HEK293T (cell line): ENCODE data around the gene PPOX.

Source experiments
- CTCF ChIA-PET: fragments of 350-600 bp; formaldehyde crosslinking; extraction: SDS; loops from one replicate; lab custom pipeline; 2021; ENCODE audit warnings: antibody characterized with exemption, inconsistent platforms; lab: Yijun Ruan, JAX
- POLR2A ChIA-PET: fragments of 350-600 bp; formaldehyde crosslinking; extraction: SDS; loops from one replicate; lab custom pipeline; 2020; ENCODE audit warnings: antibody characterized with exemption, inconsistent platforms; lab: Yijun Ruan, JAX
- DNase-seq: peaks from one replicate; pipeline ENCODE4 v3.0.0; 2012; ENCODE audit warnings: mixed read lengths; ENCODE audit errors: extremely low spot score
- ARNT ChIP-seq: fragments of 450-650 bp; IDR thresholded peaks from 2 replicates; pipeline ENCODE4 v1.6.1; 2017; ENCODE audit warnings: mild to moderate bottlenecking
- BHLHE40 ChIP-seq: fragments of 450-650 bp; IDR thresholded peaks from 2 replicates; pipeline ENCODE4 v1.6.1; 2016; ENCODE audit warnings: mild to moderate bottlenecking, moderate library complexity, borderline replicate concordance
- CTBP1 ChIP-seq: fragments of 450-650 bp; IDR thresholded peaks from 2 replicates; pipeline ENCODE4 v1.6.1; 2016; ENCODE audit warnings: borderline replicate concordance
- ELF4 ChIP-seq: fragments of 450-650 bp; IDR thresholded peaks from 2 replicates; pipeline ENCODE4 v1.6.1; 2017; ENCODE audit warnings: antibody characterized with exemption
- FOXA1 ChIP-seq: fragments of 450-650 bp; IDR thresholded peaks from 2 replicates; pipeline ENCODE4 v1.6.1; 2016; ENCODE audit warnings: mild to moderate bottlenecking
- FOXK2 ChIP-seq: fragments of 450-650 bp; IDR thresholded peaks from 2 replicates; pipeline ENCODE4 v1.6.1; 2016; ENCODE audit warnings: mild to moderate bottlenecking
- FOXM1 ChIP-seq: fragments of 450-650 bp; IDR thresholded peaks from 2 replicates; pipeline ENCODE4 v1.6.1; 2017; ENCODE audit warnings: mild to moderate bottlenecking, borderline replicate concordance
- HDGF ChIP-seq: fragments of 450-650 bp; IDR thresholded peaks from 2 replicates; pipeline ENCODE4 v1.6.1; 2017; ENCODE audit warnings: antibody characterized with exemption, borderline replicate concordance
- L3MBTL2 ChIP-seq: fragments of 450-650 bp; conservative IDR thresholded peaks from 2 replicates; pipeline ENCODE4 v1.6.1; 2016; ENCODE audit warnings: mild to moderate bottlenecking
- LEF1 ChIP-seq: fragments of 450-650 bp; IDR thresholded peaks from 2 replicates; pipeline ENCODE4 v1.6.1; 2017; ENCODE audit warnings: mild to moderate bottlenecking, borderline replicate concordance
- NFRKB ChIP-seq: fragments of 450-650 bp; IDR thresholded peaks from 2 replicates; pipeline ENCODE4 v1.6.1; 2016; ENCODE audit warnings: mild to moderate bottlenecking, moderate library complexity
- SP1 ChIP-seq: fragments of 450-650 bp; IDR thresholded peaks from 2 replicates; pipeline ENCODE4 v1.6.1; 2017
- SUZ12 ChIP-seq: fragments of 450-650 bp; IDR thresholded peaks from 2 replicates; pipeline ENCODE4 v1.6.1; 2016; ENCODE audit warnings: mild to moderate bottlenecking
- TARDBP ChIP-seq: fragments of 450-650 bp; IDR thresholded peaks from 2 replicates; pipeline ENCODE4 v1.6.1; 2016
- ZNF384 ChIP-seq: fragments of 450-650 bp; IDR thresholded peaks from 2 replicates; pipeline ENCODE4 v1.6.1; 2016
- TF ChIP-seq, protein P1 (sequence below): fragments of 450-650 bp; IDR thresholded peaks from 2 replicates; pipeline ENCODE4 v1.6.1; 2016

Gene PPOX

GRCh38 chr1:161196521-161197451 is 30.6 kb downstream of the PPOX start:
- CTCF ChIA-PET, result interaction anchor here (0.6 kb wide), 1 partner anchor 194 kb away, joined by 3 read pairs; no protein-coding TSS in a partner anchor
- DNase-seq, result no peak
- TF ChIP-seq FOXK2 (no peak), SUZ12 (no peak), ELF4 (no peak), L3MBTL2 (no peak), CTBP1 (no peak), NFRKB (no peak), SP1 (no peak), ARNT (no peak), HDGF (no peak), FOXM1 (no peak), FOXA1 (no peak), BHLHE40 (no peak), TARDBP (no peak), LEF1 (no peak), ZNF384 (no peak)
- TF ChIP-seq, protein P1, sequence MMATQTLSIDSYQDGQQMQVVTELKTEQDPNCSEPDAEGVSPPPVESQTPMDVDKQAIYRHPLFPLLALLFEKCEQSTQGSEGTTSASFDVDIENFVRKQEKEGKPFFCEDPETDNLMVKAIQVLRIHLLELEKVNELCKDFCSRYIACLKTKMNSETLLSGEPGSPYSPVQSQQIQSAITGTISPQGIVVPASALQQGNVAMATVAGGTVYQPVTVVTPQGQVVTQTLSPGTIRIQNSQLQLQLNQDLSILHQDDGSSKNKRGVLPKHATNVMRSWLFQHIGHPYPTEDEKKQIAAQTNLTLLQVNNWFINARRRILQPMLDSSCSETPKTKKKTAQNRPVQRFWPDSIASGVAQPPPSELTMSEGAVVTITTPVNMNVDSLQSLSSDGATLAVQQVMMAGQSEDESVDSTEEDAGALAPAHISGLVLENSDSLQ, result no peak
- POLR2A ChIA-PET, result interaction anchor here (1.0 kb wide), 1 partner anchor 193 kb away, joined by 3 read pairs; no protein-coding TSS in a partner anchor

GRCh38 chr1:161197560-161198193 is 31.5 kb downstream of the PPOX start:
- TF ChIP-seq CTBP1 (no peak), HDGF (no peak), SUZ12 (no peak), ARNT (no peak), FOXA1 (no peak), FOXK2 (no peak), ZNF384 (no peak), TARDBP (no peak), BHLHE40 (no peak), L3MBTL2 (no peak)
- TF ChIP-seq, protein P1, result no peak
- no peak for DNase-seq
- ChIA-PET CTCF (interaction anchor here (0.6 to 1.7 kb wide), 2 partner anchors 28 to 40 kb away, joined by 3 to 9 read pairs; partner anchors contain the start of genes NR1I3 and TOMM40L), POLR2A (interaction anchor here (1.0 to 1.5 kb wide), 2 partner anchors 21 to 193 kb away, joined by 3 to 7 read pairs; partner anchors contain the start of gene B4GALT3)

GRCh38 chr1:161198194-161198896 is 32.1 kb downstream of the PPOX start:
- POLR2A ChIA-PET, result interaction anchor here (0.7 to 1.5 kb wide), 5 partner anchors 21 to 190 kb away, joined by 3 to 7 read pairs (median 3); partner anchors contain the start of genes B4GALT3 and TOMM40L
- TF ChIP-seq, protein P1, result no peak
- TF ChIP-seq FOXM1 (no peak), TARDBP (no peak)
- CTCF ChIA-PET, result interaction anchor here (0.5 to 1.7 kb wide), 3 partner anchors 28 to 113 kb away, joined by 3 to 9 read pairs (median 4); partner anchors contain the start of genes NR1I3 and TOMM40L
- peak; percentile 45 for DNase-seq

- CTCF ChIA-PET, result interaction anchor here (0.5 to 1.7 kb wide), 4 partner anchors 27 to 113 kb away, joined by 3 to 9 read pairs (median 4); partner anchors contain the start of gene TOMM40L
- TF ChIP-seq TARDBP (no peak), NFRKB (no peak), SUZ12 (no peak)
- TF ChIP-seq, protein P1, result peak; percentile 69; the same call in 1 of the 2 replicates
- DNase-seq, result no peak
- POLR2A ChIA-PET, result interaction anchor here (0.7 to 1.5 kb wide), 5 partner anchors 22 to 190 kb away, joined by 3 to 7 read pairs (median 3); partner anchors contain the start of genes B4GALT3 and TOMM40L
Observed at GRCh38 chr1:161198897-161199431, 32.7 kb downstream of the PPOX start, which contains the start of gene ADAMTS4. Gene ADAMTS4 (minus strand): TSS chr1:161199054. CDS start chr1:161198627, 427 bp downstream.
